HepG2 (cell line): ENCODE results near the gene CTAG1A. TPM values are rescaled to one million over a fixed set of nuclear protein-coding genes. Genes with fewer than 3 reads are reported as not detected.

Experiments
- EEA1 ChIP-seq: sonication (generic); formaldehyde crosslinking; IDR thresholded peaks from 2 replicates; pipeline ENCODE4 v1.5.1; 2020; ENCODE audit warnings: mild to moderate bottlenecking, missing genetic modification reagents, borderline replicate concordance
- NONO ChIP-seq, 2 experiments: fragments of 450-650 bp in 1 of 2; sonication (generic) in 1 of 2; formaldehyde crosslinking in 1 of 2; IDR thresholded peaks in 1 of 2; conservative IDR thresholded peaks in 1 of 2; 2 replicates each; pipeline versions ENCODE4 v1.6.1 to v1.8.0; 2017 to 2022; ENCODE audit warnings: mild to moderate bottlenecking in 1 of 2, missing genetic modification reagents in 1 of 2, moderate library complexity in 1 of 2
- NR2C2 ChIP-seq: sonication (generic); formaldehyde crosslinking; IDR thresholded peaks from 2 replicates; pipeline ENCODE4 v1.4.0; 2020; ENCODE audit warnings: missing genetic modification reagents, mild to moderate bottlenecking, moderate library complexity, borderline replicate concordance
- ONECUT2 ChIP-seq: sonication (generic); formaldehyde crosslinking; IDR thresholded peaks from 2 replicates; pipeline ENCODE4 v1.4.0; 2020; ENCODE audit warnings: missing genetic modification reagents
- ZNF460 ChIP-seq: sonication (generic); formaldehyde crosslinking; IDR thresholded peaks from 2 replicates; pipeline ENCODE4 v1.5.1; 2020; ENCODE audit warnings: missing genetic modification reagents, mild to moderate bottlenecking, borderline replicate concordance
- ZNF709 ChIP-seq: sonication (generic); formaldehyde crosslinking; IDR thresholded peaks from 2 replicates; pipeline ENCODE4 v1.5.0; 2020; ENCODE audit warnings: mild to moderate bottlenecking, missing genetic modification reagents
- ZNF790 ChIP-seq: sonication (generic); formaldehyde crosslinking; IDR thresholded peaks from 2 replicates; pipeline ENCODE4 v1.8.0; 2022; ENCODE audit warnings: missing genetic modification reagents, mild to moderate bottlenecking, borderline replicate concordance
- ZSCAN21 ChIP-seq: sonication (generic); formaldehyde crosslinking; IDR thresholded peaks from 2 replicates; pipeline ENCODE4 v1.8.0; 2022; ENCODE audit warnings: mild to moderate bottlenecking, missing genetic modification reagents, moderate library complexity, borderline replicate concordance
- polyA plus RNA-seq, 8 experiments: library from polyadenylated mRNA; depleted of rRNA in 3 of 8; stranded (reverse) in 7 of 8; unstranded in 1 of 8; fragments of >200 nt; fragmentation: Illumina TruSeq in 4 of 8; extraction: Trizol in 4 of 8; gene quantifications; 2 replicates each; pipeline versions ENCODE4 v1.2.1 to v1.2.3, GENCODE V29; 2011 to 2016; ENCODE audit warnings: low read depth in 4 of 8, missing spikeins in 1 of 8, mixed read lengths in 1 of 8; ENCODE audit not compliant: insufficient read depth in 1 of 8
- total RNA-seq, 5 experiments: library from RNA; depleted of rRNA; stranded (reverse); fragments of >200 nt; fragmentation: Illumina TruSeq; extraction: Trizol; gene quantifications; 2 replicates each; pipeline ENCODE4 v1.2.3, GENCODE V29; 2016; ENCODE audit warnings: low read depth in 1 of 5
- TF ChIP-seq, protein P1 (sequence below): sonication (generic); formaldehyde crosslinking; IDR thresholded peaks from one replicate; pipeline ENCODE4 v1.5.1; 2020; ENCODE audit warnings: mild to moderate bottlenecking, missing genetic modification reagents; ENCODE audit errors: not compliant biosample characterization
- TF ChIP-seq, protein P2 (sequence below): IDR thresholded peaks from 2 replicates; pipeline ENCODE4 v1.6.1; 2016; ENCODE audit warnings: missing genetic modification reagents, missing compliant biosample characterization
- TF ChIP-seq, protein P3 (sequence below): sonication (generic); formaldehyde crosslinking; IDR thresholded peaks from 2 replicates; pipeline ENCODE4 v1.4.0; 2020; ENCODE audit warnings: missing genetic modification reagents
- TF ChIP-seq, protein P4 (sequence below): sonication (generic); formaldehyde crosslinking; IDR thresholded peaks from 2 replicates; pipeline ENCODE4 v1.5.0; 2020; ENCODE audit warnings: mild to moderate bottlenecking, missing genetic modification reagents
- TF ChIP-seq, protein P5 (sequence below): sonication (generic); formaldehyde crosslinking; IDR thresholded peaks from 2 replicates; pipeline ENCODE4 v1.4.0; 2020; ENCODE audit warnings: missing genetic modification reagents

CTAG1A gene
- total and polyA plus RNA-seq, 2 of the 13 experiments (the other 11 are each of a cell fraction or from before 2014, with no cell fraction given), result not detected

DNA sequence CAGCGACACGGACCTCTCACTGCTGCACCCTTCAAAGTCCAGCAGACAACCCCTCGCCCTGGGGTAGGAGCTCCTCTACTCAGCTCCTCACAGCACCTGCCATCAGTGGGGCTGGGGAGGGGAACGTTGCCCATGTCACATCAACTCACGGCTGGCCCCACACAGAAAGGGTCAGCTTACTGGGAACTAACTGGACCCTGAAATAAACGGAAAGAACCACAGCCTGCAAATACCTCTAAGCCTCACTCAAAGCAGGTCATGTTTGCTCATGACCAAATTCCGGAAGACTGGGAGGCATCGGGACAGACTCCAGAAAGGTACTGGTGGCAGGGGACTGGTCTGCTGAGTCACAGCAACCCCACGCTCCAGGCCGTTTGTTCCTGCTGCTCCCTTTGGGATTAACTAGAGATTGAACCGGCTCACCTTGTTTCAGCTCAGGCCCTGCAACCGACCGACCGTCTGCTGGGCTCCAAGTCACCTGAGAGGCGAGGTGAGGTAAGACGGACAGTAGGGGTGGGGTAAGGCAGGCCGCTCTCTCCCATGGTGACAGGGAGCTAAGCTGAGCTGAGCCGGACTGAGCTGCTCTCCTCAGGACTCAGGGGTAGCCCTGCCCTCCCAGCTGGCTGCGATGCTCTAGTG is 43.9 kb upstream of the CTAG1A start (continued):
- TF ChIP-seq, protein P1, sequence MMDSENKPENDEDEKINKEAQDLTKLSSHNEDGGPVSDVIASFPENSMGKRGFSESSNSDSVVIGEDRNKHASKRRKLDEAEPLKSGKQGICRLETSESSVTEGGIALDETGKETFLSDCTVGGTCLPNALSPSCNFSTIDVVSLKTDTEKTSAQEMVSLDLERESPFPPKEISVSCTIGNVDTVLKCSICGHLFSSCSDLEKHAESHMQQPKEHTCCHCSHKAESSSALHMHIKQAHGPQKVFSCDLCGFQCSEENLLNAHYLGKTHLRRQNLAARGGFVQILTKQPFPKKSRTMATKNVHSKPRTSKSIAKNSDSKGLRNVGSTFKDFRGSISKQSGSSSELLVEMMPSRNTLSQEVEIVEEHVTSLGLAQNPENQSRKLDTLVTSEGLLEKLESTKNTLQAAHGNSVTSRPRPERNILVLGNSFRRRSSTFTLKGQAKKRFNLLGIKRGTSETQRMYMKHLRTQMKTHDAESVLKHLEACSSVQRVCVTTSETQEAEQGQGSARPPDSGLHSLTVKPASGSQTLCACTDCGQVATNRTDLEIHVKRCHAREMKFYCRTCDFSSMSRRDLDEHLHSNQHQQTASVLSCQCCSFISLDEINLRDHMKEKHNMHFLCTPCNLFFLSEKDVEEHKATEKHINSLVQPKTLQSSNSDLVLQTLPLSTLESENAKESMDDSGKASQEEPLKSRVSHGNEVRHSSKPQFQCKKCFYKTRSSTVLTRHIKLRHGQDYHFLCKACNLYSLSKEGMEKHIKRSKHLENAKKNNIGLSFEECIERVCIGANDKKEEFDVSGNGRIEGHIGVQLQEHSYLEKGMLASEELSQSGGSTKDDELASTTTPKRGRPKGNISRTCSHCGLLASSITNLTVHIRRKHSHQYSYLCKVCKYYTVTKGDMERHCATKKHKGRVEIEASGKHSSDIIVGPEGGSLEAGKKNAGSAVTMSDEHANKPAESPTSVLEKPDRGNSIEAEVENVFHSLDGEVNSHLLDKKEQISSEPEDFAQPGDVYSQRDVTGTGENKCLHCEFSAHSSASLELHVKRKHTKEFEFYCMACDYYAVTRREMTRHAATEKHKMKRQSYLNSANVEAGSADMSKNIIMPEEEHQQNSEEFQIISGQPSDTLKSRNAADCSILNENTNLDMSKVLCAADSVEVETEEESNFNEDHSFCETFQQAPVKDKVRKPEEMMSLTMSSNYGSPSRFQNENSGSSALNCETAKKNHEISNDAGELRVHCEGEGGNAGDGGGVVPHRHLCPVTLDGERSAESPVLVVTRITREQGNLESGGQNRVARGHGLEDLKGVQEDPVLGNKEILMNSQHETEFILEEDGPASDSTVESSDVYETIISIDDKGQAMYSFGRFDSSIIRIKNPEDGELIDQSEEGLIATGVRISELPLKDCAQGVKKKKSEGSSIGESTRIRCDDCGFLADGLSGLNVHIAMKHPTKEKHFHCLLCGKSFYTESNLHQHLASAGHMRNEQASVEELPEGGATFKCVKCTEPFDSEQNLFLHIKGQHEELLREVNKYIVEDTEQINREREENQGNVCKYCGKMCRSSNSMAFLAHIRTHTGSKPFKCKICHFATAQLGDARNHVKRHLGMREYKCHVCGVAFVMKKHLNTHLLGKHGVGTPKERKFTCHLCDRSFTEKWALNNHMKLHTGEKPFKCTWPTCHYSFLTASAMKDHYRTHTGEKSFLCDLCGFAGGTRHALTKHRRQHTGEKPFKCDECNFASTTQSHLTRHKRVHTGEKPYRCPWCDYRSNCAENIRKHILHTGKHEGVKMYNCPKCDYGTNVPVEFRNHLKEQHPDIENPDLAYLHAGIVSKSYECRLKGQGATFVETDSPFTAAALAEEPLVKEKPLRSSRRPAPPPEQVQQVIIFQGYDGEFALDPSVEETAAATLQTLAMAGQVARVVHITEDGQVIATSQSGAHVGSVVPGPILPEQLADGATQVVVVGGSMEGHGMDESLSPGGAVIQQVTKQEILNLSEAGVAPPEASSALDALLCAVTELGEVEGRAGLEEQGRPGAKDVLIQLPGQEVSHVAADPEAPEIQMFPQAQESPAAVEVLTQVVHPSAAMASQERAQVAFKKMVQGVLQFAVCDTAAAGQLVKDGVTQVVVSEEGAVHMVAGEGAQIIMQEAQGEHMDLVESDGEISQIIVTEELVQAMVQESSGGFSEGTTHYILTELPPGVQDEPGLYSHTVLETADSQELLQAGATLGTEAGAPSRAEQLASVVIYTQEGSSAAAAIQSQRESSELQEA (CRISPR knock-in tag), result no peak
- TF ChIP-seq ZNF790 (CRISPR knock-in tag), result no peak
- TF ChIP-seq EEA1, result no peak
- TF ChIP-seq ZSCAN21 (CRISPR knock-in tag), result no peak
- TF ChIP-seq, protein P2, sequence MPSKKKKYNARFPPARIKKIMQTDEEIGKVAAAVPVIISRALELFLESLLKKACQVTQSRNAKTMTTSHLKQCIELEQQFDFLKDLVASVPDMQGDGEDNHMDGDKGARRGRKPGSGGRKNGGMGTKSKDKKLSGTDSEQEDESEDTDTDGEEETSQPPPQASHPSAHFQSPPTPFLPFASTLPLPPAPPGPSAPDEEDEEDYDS (CRISPR knock-in tag), result peak; percentile 64; the same call in 1 of the 2 replicates
- TF ChIP-seq, protein P3, sequence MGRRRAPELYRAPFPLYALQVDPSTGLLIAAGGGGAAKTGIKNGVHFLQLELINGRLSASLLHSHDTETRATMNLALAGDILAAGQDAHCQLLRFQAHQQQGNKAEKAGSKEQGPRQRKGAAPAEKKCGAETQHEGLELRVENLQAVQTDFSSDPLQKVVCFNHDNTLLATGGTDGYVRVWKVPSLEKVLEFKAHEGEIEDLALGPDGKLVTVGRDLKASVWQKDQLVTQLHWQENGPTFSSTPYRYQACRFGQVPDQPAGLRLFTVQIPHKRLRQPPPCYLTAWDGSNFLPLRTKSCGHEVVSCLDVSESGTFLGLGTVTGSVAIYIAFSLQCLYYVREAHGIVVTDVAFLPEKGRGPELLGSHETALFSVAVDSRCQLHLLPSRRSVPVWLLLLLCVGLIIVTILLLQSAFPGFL (CRISPR knock-in tag), result no peak
- TF ChIP-seq ZNF709 (CRISPR knock-in tag), result no peak
- no peak for TF ChIP-seq ONECUT2 (CRISPR knock-in tag)
- TF ChIP-seq NR2C2 (CRISPR knock-in tag), result no peak; the same call in 1 of the 2 replicates
- TF ChIP-seq ZNF460 (CRISPR knock-in tag), result no peak
- TF ChIP-seq NONO (IDR thresholded peaks at IDR 0.05), result no peak
- TF ChIP-seq NONO (CRISPR knock-in tag; conservative IDR thresholded peaks at IDR 0.05), result no peak
- TF ChIP-seq, protein P4, sequence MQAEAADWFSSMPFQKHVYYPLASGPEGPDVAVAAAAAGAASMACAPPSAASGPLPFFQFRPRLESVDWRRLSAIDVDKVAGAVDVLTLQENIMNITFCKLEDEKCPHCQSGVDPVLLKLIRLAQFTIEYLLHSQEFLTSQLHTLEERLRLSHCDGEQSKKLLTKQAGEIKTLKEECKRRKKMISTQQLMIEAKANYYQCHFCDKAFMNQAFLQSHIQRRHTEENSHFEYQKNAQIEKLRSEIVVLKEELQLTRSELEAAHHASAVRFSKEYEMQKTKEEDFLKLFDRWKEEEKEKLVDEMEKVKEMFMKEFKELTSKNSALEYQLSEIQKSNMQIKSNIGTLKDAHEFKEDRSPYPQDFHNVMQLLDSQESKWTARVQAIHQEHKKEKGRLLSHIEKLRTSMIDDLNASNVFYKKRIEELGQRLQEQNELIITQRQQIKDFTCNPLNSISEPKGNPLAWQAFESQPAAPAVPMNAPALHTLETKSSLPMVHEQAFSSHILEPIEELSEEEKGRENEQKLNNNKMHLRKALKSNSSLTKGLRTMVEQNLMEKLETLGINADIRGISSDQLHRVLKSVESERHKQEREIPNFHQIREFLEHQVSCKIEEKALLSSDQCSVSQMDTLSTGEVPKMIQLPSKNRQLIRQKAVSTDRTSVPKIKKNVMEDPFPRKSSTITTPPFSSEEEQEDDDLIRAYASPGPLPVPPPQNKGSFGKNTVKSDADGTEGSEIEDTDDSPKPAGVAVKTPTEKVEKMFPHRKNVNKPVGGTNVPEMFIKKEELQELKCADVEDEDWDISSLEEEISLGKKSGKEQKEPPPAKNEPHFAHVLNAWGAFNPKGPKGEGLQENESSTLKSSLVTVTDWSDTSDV (CRISPR knock-in tag), result no peak
- TF ChIP-seq, protein P5, sequence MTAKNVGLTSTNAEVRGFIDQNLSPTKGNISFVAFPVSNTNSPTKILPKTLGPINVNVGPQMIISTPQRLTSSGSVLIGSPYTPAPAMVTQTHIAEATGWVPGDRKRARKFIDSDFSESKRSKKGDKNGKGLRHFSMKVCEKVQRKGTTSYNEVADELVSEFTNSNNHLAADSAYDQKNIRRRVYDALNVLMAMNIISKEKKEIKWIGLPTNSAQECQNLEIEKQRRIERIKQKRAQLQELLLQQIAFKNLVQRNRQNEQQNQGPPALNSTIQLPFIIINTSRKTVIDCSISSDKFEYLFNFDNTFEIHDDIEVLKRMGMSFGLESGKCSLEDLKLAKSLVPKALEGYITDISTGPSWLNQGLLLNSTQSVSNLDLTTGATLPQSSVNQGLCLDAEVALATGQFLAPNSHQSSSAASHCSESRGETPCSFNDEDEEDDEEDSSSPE (CRISPR knock-in tag), result no peak
